Neural cell (in vitro differentiated cells): ENCODE measurements around the gene EMILIN2.

Experiments
- EP300 ChIP-seq: fragments of 450-650 bp; conservative IDR thresholded peaks from 2 replicates; pipeline ENCODE4 v1.6.1; 2014; ENCODE audit warnings: antibody characterized with exemption, mild to moderate bottlenecking, moderate library complexity; ENCODE audit not compliant: poor library complexity, severe bottlenecking
- EZH2 ChIP-seq: fragments of 200-600, 300-800 bp; shearing (Covaris generic), sonication (generic); IDR thresholded peaks from 2 replicates; pipeline ENCODE4 v1.6.1; 2014; ENCODE audit warnings: antibody characterized with exemption, low read length, borderline replicate concordance, mild to moderate bottlenecking; ENCODE audit not compliant: insufficient read depth, poor library complexity, severe bottlenecking
- MXI1 ChIP-seq: fragments of 450-650 bp; conservative IDR thresholded peaks from 2 replicates; pipeline ENCODE4 v1.6.1; 2014; ENCODE audit warnings: antibody characterized with exemption, mild to moderate bottlenecking; ENCODE audit not compliant: poor library complexity, severe bottlenecking
- POLR2AphosphoS5 ChIP-seq: IDR thresholded peaks from 2 replicates; pipeline ENCODE4 v1.6.1; 2012
- RAD21 ChIP-seq: fragments of 450-650 bp; conservative IDR thresholded peaks from 2 replicates; pipeline ENCODE4 v1.6.1; 2014; ENCODE audit warnings: antibody characterized with exemption, mild to moderate bottlenecking, moderate library complexity
- TF ChIP-seq, protein P1 (sequence below): fragments of 450-650 bp; IDR thresholded peaks from 2 replicates; pipeline ENCODE4 v1.5.1; 2014; ENCODE audit warnings: antibody characterized with exemption, mild to moderate bottlenecking, moderate library complexity; ENCODE audit not compliant: poor library complexity, severe bottlenecking
- TF ChIP-seq, protein P2 (sequence below): IDR thresholded peaks from 2 replicates; pipeline ENCODE4 v1.6.1; 2012; ENCODE audit warnings: borderline replicate concordance

DNA sequence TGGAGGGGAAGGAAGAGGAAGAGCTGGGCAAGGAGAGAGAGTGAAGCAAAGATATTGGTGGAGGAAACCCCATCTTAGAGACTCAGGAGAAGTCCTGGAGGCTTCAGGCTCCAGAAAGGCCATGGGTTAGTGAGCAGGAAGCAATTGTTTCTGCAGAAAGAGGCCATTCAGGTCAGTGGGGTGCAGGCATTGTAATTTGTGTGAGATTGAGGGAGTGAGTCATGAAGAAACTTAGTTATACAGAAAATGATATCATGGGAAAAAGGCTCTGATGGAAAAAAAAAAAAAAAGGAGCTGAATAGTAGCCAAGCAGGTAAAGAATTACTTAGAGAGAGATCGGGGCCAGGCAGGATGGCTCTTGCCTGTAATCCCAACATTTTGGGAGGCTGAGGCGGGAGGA, 4.0 kb downstream of the EMILIN2 start:
- TF ChIP-seq, protein P1, sequence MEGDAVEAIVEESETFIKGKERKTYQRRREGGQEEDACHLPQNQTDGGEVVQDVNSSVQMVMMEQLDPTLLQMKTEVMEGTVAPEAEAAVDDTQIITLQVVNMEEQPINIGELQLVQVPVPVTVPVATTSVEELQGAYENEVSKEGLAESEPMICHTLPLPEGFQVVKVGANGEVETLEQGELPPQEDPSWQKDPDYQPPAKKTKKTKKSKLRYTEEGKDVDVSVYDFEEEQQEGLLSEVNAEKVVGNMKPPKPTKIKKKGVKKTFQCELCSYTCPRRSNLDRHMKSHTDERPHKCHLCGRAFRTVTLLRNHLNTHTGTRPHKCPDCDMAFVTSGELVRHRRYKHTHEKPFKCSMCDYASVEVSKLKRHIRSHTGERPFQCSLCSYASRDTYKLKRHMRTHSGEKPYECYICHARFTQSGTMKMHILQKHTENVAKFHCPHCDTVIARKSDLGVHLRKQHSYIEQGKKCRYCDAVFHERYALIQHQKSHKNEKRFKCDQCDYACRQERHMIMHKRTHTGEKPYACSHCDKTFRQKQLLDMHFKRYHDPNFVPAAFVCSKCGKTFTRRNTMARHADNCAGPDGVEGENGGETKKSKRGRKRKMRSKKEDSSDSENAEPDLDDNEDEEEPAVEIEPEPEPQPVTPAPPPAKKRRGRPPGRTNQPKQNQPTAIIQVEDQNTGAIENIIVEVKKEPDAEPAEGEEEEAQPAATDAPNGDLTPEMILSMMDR = no peak
- TF ChIP-seq EZH2 (no peak), EP300 (no peak), POLR2AphosphoS5 (no peak), RAD21 (no peak), MXI1 (no peak)
- TF ChIP-seq, protein P2, sequence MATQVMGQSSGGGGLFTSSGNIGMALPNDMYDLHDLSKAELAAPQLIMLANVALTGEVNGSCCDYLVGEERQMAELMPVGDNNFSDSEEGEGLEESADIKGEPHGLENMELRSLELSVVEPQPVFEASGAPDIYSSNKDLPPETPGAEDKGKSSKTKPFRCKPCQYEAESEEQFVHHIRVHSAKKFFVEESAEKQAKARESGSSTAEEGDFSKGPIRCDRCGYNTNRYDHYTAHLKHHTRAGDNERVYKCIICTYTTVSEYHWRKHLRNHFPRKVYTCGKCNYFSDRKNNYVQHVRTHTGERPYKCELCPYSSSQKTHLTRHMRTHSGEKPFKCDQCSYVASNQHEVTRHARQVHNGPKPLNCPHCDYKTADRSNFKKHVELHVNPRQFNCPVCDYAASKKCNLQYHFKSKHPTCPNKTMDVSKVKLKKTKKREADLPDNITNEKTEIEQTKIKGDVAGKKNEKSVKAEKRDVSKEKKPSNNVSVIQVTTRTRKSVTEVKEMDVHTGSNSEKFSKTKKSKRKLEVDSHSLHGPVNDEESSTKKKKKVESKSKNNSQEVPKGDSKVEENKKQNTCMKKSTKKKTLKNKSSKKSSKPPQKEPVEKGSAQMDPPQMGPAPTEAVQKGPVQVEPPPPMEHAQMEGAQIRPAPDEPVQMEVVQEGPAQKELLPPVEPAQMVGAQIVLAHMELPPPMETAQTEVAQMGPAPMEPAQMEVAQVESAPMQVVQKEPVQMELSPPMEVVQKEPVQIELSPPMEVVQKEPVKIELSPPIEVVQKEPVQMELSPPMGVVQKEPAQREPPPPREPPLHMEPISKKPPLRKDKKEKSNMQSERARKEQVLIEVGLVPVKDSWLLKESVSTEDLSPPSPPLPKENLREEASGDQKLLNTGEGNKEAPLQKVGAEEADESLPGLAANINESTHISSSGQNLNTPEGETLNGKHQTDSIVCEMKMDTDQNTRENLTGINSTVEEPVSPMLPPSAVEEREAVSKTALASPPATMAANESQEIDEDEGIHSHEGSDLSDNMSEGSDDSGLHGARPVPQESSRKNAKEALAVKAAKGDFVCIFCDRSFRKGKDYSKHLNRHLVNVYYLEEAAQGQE = no peak
